CD4-positive, CD25-positive, alpha-beta regulatory T cell (primary cell): ENCODE results near the gene ANKK1. TPM values are rescaled to one million over a fixed set of nuclear protein-coding genes. Genes with fewer than 3 reads are reported as not detected.

Experiments used
- ATAC-seq, 2 donors: fragments of 150-1000 bp; cut with Tn5 transposase; one replicate each; pipeline ENCODE4 v1.10.0; 2021; ENCODE audit warnings: low read depth in 2 of 2, moderate number of reproducible peaks in 2 of 2, moderate library complexity in 1 of 2
- DNase-seq, 3 donors: peaks; one replicate each; pipeline versions ENCODE4 v3.0.0 to v3.0.0-alpha.2; 2012 to 2022; ENCODE audit warnings: mixed read lengths in 1 of 3
- H3K27ac ChIP-seq: one replicate; pipeline ENCODE4 v1.7.0; 2013; ENCODE audit warnings: mild to moderate bottlenecking, low read length; ENCODE audit not compliant: insufficient read depth, poor library complexity, severe bottlenecking
- H3K27me3 ChIP-seq: one replicate; pipeline ENCODE4 v1.7.0; 2013; ENCODE audit warnings: low read length; ENCODE audit not compliant: control insufficient read depth, insufficient read depth
- H3K36me3 ChIP-seq: one replicate; pipeline ENCODE4 v1.7.0; 2013; ENCODE audit warnings: mild to moderate bottlenecking, low read length, moderate library complexity; ENCODE audit not compliant: control insufficient read depth, insufficient read depth
- H3K4me1 ChIP-seq: 2 replicates; pipeline ENCODE4 v1.7.0; 2013; ENCODE audit warnings: mild to moderate bottlenecking, low read length; ENCODE audit not compliant: insufficient read depth, control insufficient read depth, poor library complexity, severe bottlenecking
- H3K4me3 ChIP-seq: one replicate; pipeline ENCODE4 v1.7.0; 2013; ENCODE audit warnings: low read depth, mild to moderate bottlenecking, low read length, moderate library complexity
- H3K9me3 ChIP-seq, 2 experiments: 1 replicate in 1 of 2; 2 replicates in 1 of 2; pipeline ENCODE4 v1.7.0; 2013; ENCODE audit warnings: low read length in 2 of 2, mild to moderate bottlenecking in 1 of 2, moderate library complexity in 1 of 2; ENCODE audit not compliant: control insufficient read depth in 2 of 2
- H3K27ac Mint-ChIP-seq, 3 donors: one replicate each; pipeline ENCODE4 v1.8.0; 2020 to 2022; ENCODE audit warnings: mild to moderate bottlenecking in 3 of 3, mixed read lengths in 3 of 3, moderate library complexity in 2 of 3
- H3K27me3 Mint-ChIP-seq: one replicate; pipeline ENCODE4 v1.8.0; 2022; ENCODE audit warnings: mild to moderate bottlenecking, mixed read lengths
- H3K36me3 Mint-ChIP-seq: one replicate; pipeline ENCODE4 v1.8.0; 2020; ENCODE audit warnings: mixed read lengths
- H3K4me1 Mint-ChIP-seq, 4 donors: one replicate each; pipeline ENCODE4 v1.8.0; 2020 to 2022; ENCODE audit warnings: mixed read lengths in 4 of 4, mild to moderate bottlenecking in 1 of 4
- H3K4me3 Mint-ChIP-seq, 4 donors: one replicate each; pipeline ENCODE4 v1.8.0; 2020 to 2022; ENCODE audit warnings: mild to moderate bottlenecking in 4 of 4, mixed read lengths in 4 of 4, moderate library complexity in 3 of 4
- H3K9me3 Mint-ChIP-seq, 7 donors: one replicate each; pipeline ENCODE4 v1.8.0; 2020 to 2022; ENCODE audit warnings: mixed read lengths in 7 of 7, mild to moderate bottlenecking in 3 of 7, moderate library complexity in 2 of 7
- polyA plus RNA-seq, 4 donors: library from polyadenylated mRNA; unstranded; fragments of 300-500 nt; fragmentation: Illumina TruSeq; gene quantifications; one replicate each; pipeline ENCODE4 v1.2.3, GENCODE V29; 2021
- total RNA-seq: library from RNA; stranded (reverse); gene quantifications from one replicate; pipeline ENCODE4 v1.2.3, GENCODE V29; 2022

The ANKK1 gene
- total and polyA plus RNA-seq, 5 donors from 2014 or later: 0.34 to 0.89 (median 0.67) TPM; not detected in 1

DNA sequence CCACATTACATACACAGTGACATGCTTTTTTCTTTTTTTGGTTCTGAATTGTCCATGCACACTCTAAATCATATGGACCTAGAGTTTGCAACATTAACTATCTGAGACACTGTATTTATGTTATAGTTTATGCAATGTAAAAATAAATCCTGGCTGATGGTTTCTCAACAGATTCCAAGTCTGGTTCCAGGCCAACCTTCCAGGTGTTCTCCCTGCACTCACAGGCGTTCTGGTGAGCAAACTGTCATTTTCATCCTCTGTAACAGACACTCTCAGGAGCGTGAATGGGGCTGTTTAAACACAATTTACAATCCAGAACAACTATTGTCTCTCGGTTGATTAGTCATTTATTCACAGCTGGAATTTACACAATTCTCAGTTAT is 36.5 kb upstream of the ANKK1 start:
- Mint-ChIP-seq H3K9me3 (peaks cover 0 to 23% (median 7%) of the 10 kb centered on the region in 7 donors), H3K4me3 (no peak overlapping the region), H3K4me1 (peaks cover 0 to 13% (median 6%) of the 10 kb centered on the region in 4 donors), H3K27ac (no peak overlapping the region), H3K27me3 (no peaks in the 10 kb centered on the region), H3K36me3 (peaks cover 65% of the 10 kb centered on the region)
- H3K4me3 ChIP-seq: no peak overlapping the region
- DNase-seq: no peak
- no peaks in the 10 kb centered on the region for H3K27me3 ChIP-seq
- H3K27ac ChIP-seq: no peak overlapping the region
- no peak for ATAC-seq
- peaks cover 48% of the 10 kb centered on the region for H3K36me3 ChIP-seq
- H3K9me3 ChIP-seq: peaks cover 5% of the 10 kb centered on the region in 2 experiments
- no peaks in the 10 kb centered on the region for H3K4me1 ChIP-seq

DNA sequence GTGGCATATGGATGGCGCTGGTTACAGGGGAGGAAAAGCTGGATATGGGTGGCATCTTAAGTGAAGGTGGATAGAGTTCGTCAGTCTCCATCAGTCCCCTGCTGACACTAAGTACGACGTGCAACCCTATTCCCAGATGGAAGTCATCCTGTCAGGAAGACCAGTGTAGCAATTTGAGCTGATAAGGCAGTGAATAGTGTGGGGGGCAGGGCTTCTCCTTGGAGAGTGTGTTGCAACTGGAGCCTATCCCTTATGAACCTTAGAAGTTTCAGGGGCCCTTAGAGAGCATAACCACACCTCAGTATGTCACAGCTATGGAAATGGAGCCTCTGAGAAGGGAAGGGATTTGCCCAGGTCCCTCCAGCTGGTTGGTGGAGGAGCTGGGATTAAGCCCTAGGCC is 36.1 kb upstream of the ANKK1 start:
- Histone ChIP-seq H3K4me3 (no peak overlapping the region), H3K4me1 (no peaks in the 10 kb centered on the region), H3K27ac (no peak overlapping the region), H3K36me3 (peaks cover 49% of the 10 kb centered on the region), H3K9me3 (peaks cover 9% of the 10 kb centered on the region in 2 experiments), H3K27me3 (no peaks in the 10 kb centered on the region)
- H3K36me3 Mint-ChIP-seq: peaks cover 69% of the 10 kb centered on the region
- H3K4me1 Mint-ChIP-seq: peaks cover 0 to 13% (median 5%) of the 10 kb centered on the region in 4 donors
- DNase-seq: no peak
- H3K27ac Mint-ChIP-seq: no peak overlapping the region
- no peaks in the 10 kb centered on the region for H3K27me3 Mint-ChIP-seq
- ATAC-seq: no peak
- H3K9me3 Mint-ChIP-seq: peaks cover 0 to 27% (median 7%) of the 10 kb centered on the region in 7 donors
- no peak overlapping the region for H3K4me3 Mint-ChIP-seq

DNA sequence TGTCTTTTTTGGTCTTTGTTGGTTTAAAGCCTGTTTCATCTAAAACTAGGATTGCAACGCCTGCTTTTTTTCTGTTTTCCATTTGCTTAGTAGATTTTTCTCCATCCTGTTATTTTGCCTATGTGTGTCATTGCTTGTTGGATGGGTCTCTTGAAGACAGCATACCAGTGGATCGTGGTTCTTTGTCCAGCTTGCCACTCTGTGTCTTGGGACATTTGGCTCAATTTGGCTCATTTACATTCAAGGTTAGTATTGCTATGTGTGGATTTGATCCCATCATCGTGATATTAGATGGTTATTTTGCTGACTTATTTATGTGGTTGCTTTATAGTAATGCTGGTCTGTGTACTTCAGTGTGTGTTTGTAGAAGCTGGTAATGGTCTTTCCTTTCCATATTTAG is 31.4 kb upstream of the ANKK1 start:
- ATAC-seq: no peak
- H3K4me3 ChIP-seq: no peak overlapping the region
- H3K4me1 Mint-ChIP-seq: peaks cover 0 to 15% (median 8%) of the 10 kb centered on the region in 4 donors
- no peak for DNase-seq
- H3K4me1 ChIP-seq: no peaks in the 10 kb centered on the region
- H3K36me3 Mint-ChIP-seq: peaks cover 83% of the 10 kb centered on the region
- H3K9me3 Mint-ChIP-seq: peaks cover 0 to 34% (median 10%) of the 10 kb centered on the region in 7 donors
- H3K27ac Mint-ChIP-seq: no peak overlapping the region
- peaks cover 11 to 13% of the 10 kb centered on the region in 2 experiments for H3K9me3 ChIP-seq
- H3K27ac ChIP-seq: no peak overlapping the region
- no peaks in the 10 kb centered on the region for H3K27me3 ChIP-seq
- no peaks in the 10 kb centered on the region for H3K27me3 Mint-ChIP-seq
- no peak overlapping the region for H3K4me3 Mint-ChIP-seq
- H3K36me3 ChIP-seq: peaks cover 79% of the 10 kb centered on the region

DNA sequence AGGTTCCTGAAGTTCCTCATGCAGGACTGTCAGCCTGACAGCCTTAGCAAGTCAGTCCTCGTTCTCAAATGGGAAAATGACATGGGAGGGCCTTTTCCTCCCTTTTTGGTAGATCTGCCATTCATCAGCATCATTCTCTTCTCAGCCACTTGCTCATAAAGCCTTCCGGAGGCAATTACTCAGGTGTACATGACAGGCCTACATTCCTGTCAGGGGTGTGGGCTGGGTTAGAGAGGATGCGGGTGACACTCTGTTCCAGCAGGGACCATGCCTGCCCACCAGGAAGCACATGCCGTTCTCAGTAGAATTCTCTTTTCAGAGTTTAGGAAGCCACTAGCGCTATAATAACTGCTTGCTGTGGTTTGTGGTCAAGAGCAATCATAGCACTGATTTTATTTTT is 24.2 kb upstream of the ANKK1 start:
- Histone ChIP-seq H3K4me3 (no peak overlapping the region), H3K4me1 (peaks cover 6% of the 10 kb centered on the region), H3K27ac (no peak overlapping the region), H3K9me3 (no peaks in the 10 kb centered on the region), H3K27me3 (no peaks in the 10 kb centered on the region), H3K36me3 (peaks cover 72% of the 10 kb centered on the region)
- Mint-ChIP-seq H3K4me3 (no peak overlapping the region), H3K9me3 (no peaks in the 10 kb centered on the region), H3K4me1 (peaks cover 0 to 34% (median 19%) of the 10 kb centered on the region in 4 donors), H3K36me3 (peaks cover 50% of the 10 kb centered on the region), H3K27me3 (no peaks in the 10 kb centered on the region), H3K27ac (peak overlapping the region in 1 of 3 donors; percentile 68)
- no peak for DNase-seq
- ATAC-seq: no peak

DNA sequence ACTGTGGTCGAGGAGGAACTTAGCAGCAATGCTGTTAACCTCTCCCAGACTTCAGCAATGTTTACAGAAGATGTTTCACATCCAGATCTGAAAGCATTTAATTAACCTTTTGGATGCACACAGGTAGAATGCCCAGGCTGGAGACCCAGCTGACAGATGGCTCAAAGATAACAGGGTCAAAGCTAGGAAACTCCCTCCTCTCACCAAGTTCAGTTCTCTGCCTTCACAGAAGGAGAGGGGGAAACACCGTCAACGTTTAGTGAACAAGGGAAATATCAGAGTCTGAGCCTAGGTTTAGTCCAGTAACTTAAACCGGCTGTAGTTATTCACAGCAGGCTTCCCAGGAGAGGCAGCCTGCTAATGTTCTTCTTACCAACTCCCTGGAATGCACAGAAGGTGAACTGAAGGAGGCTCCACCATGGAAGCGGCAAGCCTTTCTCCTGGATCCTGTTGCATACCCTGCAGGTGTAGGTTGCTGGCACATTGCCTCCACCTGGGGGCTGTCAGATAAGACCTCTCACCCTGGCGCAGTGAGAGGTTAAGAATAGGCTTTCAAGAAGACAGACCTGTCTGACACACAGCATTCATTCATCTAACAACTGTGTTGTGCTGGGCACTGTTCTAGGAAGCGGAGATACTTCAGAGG is 23.5 kb upstream of the ANKK1 start:
- no peaks in the 10 kb centered on the region for H3K27me3 Mint-ChIP-seq
- H3K9me3 ChIP-seq: no peaks in the 10 kb centered on the region
- no peak overlapping the region for H3K4me3 ChIP-seq
- peaks cover 69% of the 10 kb centered on the region for H3K36me3 ChIP-seq
- H3K27me3 ChIP-seq: no peaks in the 10 kb centered on the region
- H3K27ac ChIP-seq: no peak overlapping the region
- H3K36me3 Mint-ChIP-seq: peaks cover 48% of the 10 kb centered on the region
- peaks cover 6% of the 10 kb centered on the region for H3K4me1 ChIP-seq
- ATAC-seq: no peak
- DNase-seq: no peak
- peak overlapping the region in 1 of 3 donors; percentile 68 for H3K27ac Mint-ChIP-seq
- H3K4me1 Mint-ChIP-seq: peaks cover 0 to 34% (median 18%) of the 10 kb centered on the region in 4 donors
- H3K4me3 Mint-ChIP-seq: no peak overlapping the region
- no peaks in the 10 kb centered on the region for H3K9me3 Mint-ChIP-seq

DNA sequence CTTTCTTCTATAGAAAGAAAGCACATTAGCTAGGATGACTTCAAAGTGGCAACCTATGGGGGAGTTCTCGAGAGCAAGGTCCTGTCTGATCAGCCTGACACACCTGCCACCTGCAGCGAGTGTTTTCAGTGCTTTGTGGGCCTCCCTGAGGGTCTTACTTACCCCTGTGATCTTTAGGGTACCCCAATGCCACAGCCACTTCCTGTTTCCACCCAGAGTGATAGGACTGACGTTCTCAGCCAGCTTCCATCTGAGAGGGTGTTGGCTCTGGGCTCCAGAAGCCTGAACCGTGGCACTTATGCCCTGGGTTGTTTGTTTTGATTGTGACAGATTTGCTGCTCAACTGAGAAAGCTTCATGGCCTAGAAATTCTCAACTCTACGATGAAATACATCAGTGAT is 21.7 kb upstream of the ANKK1 start:
- no peaks in the 10 kb centered on the region for H3K9me3 ChIP-seq
- H3K9me3 Mint-ChIP-seq: no peaks in the 10 kb centered on the region
- no peak overlapping the region for H3K4me3 ChIP-seq
- H3K27me3 Mint-ChIP-seq: no peaks in the 10 kb centered on the region
- peak overlapping the region in 1 of 4 donors; percentile 24 for H3K4me3 Mint-ChIP-seq
- no peak overlapping the region for H3K27ac ChIP-seq
- H3K27ac Mint-ChIP-seq: peak overlapping the region; percentile 88 to 92 (median 91)
- H3K27me3 ChIP-seq: no peaks in the 10 kb centered on the region
- peak; percentile 42 to 65 for ATAC-seq
- peak in 2 of 3 donors; percentile 11 to 27 for DNase-seq
- H3K36me3 ChIP-seq: peaks cover 51% of the 10 kb centered on the region
- peaks cover 6% of the 10 kb centered on the region for H3K4me1 ChIP-seq
- H3K36me3 Mint-ChIP-seq: peaks cover 48% of the 10 kb centered on the region
- peaks cover 0 to 34% (median 18%) of the 10 kb centered on the region in 4 donors for H3K4me1 Mint-ChIP-seq

DNA sequence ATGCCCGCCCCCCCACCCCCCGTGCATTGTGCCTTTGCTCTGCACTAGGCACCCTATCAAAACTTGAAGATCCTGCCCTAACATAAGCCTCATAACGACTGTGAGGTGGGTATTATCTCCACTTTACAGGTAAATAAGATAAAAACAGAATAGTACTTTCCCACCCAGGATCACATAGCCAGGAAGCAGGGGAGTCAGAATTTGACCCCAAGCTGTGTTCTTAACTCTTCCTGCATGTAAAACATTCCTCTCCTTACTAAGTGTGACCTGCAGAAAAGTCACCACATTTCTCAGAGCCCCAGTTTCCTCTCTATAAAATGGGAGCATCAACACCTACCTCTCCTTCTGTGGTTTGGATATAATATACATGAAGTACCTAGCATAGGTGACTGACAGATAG is 18.2 kb upstream of the ANKK1 start:
- DNase-seq: no peak
- H3K9me3 Mint-ChIP-seq: no peaks in the 10 kb centered on the region
- Histone ChIP-seq H3K27ac (no peak overlapping the region), H3K27me3 (no peaks in the 10 kb centered on the region), H3K4me3 (no peak overlapping the region), H3K9me3 (no peaks in the 10 kb centered on the region), H3K4me1 (peaks cover 6% of the 10 kb centered on the region), H3K36me3 (peaks cover 30% of the 10 kb centered on the region)
- no peak for ATAC-seq
- H3K27me3 Mint-ChIP-seq: no peaks in the 10 kb centered on the region
- peak overlapping the region in 1 of 3 donors; percentile 47 for H3K27ac Mint-ChIP-seq
- H3K36me3 Mint-ChIP-seq: peaks cover 51% of the 10 kb centered on the region
- H3K4me1 Mint-ChIP-seq: peaks cover 0 to 17% (median 8%) of the 10 kb centered on the region in 4 donors
- H3K4me3 Mint-ChIP-seq: no peak overlapping the region

DNA sequence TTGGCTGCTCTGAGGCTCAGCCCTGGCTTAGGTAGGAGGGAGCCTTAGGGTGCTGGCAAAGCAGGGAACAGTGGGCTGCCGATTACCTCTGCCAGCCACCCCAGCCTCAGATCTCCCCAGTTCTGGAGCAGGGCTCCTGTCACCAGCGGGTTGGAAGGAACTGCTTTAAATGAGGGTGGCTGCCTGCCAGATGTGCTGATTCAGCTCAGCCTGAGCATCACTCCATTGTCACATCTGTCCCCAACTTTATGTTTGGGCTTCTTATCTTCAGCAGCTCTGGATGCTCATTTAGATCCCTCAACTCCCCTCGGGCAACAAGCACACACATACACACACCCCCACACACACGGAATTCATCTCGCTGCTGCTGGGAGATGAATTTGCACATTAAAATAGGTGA is 16.9 kb upstream of the ANKK1 start:
- Mint-ChIP-seq H3K27me3 (no peaks in the 10 kb centered on the region), H3K36me3 (peaks cover 51% of the 10 kb centered on the region), H3K4me3 (no peak overlapping the region), H3K4me1 (peaks cover 0 to 11% (median 6%) of the 10 kb centered on the region in 4 donors), H3K27ac (no peak overlapping the region), H3K9me3 (no peaks in the 10 kb centered on the region)
- ATAC-seq: no peak
- H3K4me3 ChIP-seq: no peak overlapping the region
- no peaks in the 10 kb centered on the region for H3K27me3 ChIP-seq
- no peak for DNase-seq
- no peaks in the 10 kb centered on the region for H3K9me3 ChIP-seq
- no peak overlapping the region for H3K27ac ChIP-seq
- peaks cover 23% of the 10 kb centered on the region for H3K36me3 ChIP-seq
- H3K4me1 ChIP-seq: peaks cover 6% of the 10 kb centered on the region
